HK-2 (cell line): ENCODE results near the gene ZNF470.

Experiments
- DNase-seq: peaks from one replicate; pipeline ENCODE4 v3.0.0-alpha.2; 2018; ENCODE audit not compliant: unreplicated experiment

The ZNF470 gene

GRCh38 chr19:56567274-56568120 lies at the start of gene ZNF470:
TSS of gene ZNF470 (plus strand) at chr19:56567468. CDS start at chr19:56570312, 2,844 bp downstream.
- peak; percentile 97 for DNase-seq

DNA sequence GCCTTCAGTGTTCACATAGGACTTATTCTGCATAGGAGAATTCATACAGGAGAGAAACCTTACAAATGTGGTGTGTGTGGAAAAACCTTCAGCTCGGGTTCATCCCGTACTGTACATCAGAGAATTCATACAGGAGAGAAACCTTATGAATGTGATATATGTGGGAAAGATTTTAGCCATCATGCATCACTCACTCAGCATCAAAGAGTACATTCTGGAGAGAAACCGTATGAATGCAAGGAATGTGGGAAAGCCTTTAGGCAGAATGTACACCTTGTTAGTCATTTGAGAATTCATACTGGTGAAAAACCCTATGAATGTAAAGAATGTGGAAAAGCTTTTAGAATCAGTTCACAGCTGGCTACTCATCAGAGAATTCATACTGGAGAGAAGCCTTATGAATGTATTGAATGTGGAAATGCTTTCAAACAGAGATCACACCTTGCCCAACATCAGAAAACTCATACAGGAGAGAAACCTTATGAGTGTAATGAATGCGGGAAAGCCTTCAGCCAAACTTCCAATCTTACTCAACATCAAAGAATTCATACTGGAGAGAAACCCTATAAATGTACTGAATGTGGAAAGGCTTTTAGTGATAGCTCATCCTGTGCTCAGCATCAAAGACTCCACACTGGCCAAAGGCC lies 41.9 kb upstream of the ZNF470 start:
- DNase-seq, result no peak

DNA sequence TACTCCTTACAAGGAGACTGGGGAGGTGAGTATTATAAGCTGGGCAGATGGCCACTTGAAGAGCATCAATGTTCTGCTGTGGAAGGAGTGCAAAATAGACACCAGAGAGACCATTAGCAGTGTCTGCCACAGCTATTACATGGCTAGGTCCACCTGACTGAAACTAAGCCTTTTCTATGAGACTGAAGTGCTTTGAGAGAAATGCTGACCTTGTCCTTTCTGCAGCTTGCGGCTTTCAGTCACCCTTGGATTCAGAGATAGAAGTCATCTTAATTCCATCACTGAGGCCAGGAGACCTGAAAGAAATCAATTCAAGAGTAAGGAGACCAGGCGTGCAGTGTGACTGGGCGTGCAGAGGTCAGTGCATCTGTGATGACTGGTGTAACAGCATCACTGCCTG lies 29.8 kb upstream of the ZNF470 start:
- DNase-seq, result no peak

DNA sequence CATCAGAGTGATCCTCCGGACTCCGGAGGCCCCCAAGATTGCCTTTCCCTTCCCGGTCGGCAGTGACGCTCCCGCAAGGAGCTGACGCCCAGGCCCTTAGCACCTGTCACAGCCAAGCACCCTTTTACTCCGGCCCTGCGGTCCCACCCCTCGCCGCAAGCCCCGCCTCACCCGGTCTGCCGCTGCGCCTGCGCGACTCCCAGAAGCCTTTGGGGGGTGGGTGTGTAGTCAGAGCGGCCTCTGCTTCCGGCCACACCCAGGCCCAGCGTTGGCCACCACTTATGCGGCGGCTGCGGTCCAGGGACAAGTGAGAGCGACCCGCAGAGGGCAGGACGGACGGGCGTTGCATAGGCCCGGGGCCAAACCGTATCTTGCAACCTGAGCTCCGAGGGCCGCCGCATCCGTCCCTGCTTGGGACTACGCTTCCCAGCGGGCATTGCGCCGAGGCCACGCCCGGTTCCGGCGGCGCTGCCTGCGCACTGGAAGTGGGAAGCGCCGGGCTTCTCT lies 29.0 kb upstream of the ZNF470 start:
- peak; percentile 95 for DNase-seq

DNA sequence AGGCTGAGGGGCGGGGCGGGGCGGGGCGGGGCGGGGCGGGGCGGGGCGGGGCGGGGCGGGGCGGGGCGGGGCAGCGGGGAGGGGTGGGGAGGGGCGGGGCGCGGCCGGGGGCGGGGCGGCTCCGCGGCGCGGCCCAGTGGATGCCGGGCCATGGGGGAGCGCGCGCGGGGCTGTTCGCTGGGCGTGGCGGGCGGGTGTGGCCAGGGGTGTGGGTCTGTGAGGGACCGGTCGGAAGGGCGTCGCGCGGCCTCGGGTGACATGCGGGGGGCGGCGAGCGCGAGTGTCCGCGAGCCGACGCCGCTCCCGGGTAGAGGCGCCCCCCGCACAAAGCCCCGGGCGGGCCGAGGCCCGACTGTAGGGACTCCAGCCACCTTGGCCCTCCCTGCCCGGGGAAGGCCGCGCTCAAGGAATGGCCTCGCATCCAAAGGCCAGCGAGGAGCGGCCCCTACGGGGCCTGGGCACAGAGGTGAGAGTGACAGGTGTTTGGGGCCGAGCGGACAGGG lies 28.5 kb upstream of the ZNF470 start, which contains the start of gene ZFP28:
Gene ZFP28 (plus strand): TSS at position 188 of the 503 bp plus-strand sequence. CDS start 71 bp downstream, at position 259.
- DNase-seq, result peak; percentile 90

DNA sequence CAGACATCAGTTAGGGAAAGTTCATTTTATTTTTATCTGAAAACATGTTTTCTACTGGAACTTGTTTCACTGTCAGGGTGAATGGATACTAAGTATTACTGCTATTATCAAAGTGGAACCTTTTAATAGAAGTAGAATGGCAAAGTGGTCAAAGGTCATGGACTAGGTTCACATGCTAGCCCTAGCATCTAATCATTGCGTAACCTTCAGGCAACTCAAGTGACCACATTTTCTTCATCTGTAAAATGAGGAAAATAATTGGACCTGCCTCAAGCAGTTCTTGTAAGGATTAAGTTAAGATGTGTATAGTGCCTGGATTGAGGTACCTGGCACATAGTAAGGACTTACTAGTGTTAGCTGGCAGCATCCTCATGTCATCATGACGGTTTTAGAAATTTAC lies 23.5 kb upstream of the ZNF470 start:
- DNase-seq, result no peak

DNA sequence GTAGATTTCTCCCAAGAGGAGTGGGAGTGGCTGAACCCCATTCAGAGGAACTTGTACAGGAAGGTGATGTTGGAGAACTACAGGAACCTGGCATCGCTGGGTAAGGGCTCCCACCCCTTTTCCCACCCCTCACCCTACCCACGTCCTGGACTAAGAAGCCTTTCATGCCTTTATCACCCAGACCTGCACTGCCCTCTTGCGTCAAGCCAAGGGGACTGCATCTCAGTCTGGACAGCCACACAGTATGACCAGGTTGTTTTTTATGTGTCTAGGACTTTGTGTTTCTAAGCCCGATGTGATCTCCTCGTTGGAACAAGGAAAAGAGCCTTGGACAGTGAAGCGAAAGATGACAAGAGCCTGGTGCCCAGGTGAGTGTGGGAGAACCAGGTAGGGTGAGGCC lies 19.7 kb upstream of the ZNF470 start:
- DNase-seq, result no peak

DNA sequence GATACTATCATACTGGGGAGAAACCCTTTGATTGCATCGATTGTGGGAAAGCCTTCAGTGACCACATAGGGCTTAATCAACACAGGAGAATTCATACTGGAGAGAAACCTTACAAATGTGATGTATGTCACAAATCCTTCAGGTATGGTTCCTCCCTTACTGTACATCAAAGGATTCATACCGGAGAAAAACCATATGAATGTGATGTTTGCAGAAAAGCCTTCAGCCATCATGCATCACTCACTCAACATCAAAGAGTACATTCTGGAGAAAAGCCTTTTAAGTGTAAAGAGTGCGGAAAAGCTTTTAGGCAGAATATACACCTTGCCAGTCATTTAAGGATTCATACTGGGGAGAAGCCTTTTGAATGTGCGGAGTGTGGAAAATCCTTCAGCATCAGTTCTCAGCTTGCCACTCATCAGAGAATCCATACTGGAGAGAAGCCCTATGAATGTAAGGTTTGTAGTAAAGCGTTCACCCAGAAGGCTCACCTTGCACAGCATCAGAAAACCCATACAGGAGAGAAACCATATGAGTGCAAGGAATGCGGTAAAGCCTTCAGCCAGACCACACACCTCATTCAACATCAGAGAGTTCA lies 12.9 kb upstream of the ZNF470 start:
- DNase-seq, result no peak

DNA sequence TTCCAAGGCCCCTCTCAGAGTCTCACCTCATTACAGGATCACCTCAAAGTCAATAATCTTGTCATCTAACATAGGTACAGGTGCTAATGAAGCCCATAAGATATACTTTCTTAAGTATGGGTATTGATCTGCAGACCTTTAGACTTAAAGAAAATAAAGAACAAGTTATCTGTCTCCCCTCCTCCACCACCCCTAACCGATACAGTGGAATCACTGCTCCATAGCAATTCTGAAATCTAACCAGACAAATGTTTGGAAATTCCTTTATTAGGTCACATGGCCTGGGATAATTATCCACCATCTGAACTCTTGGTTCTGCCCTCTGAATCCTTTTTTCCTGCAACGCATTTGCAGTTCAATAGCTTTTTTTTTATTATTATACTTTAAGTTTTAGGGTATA lies 4.5 kb upstream of the ZNF470 start:
- DNase-seq, result no peak

DNA sequence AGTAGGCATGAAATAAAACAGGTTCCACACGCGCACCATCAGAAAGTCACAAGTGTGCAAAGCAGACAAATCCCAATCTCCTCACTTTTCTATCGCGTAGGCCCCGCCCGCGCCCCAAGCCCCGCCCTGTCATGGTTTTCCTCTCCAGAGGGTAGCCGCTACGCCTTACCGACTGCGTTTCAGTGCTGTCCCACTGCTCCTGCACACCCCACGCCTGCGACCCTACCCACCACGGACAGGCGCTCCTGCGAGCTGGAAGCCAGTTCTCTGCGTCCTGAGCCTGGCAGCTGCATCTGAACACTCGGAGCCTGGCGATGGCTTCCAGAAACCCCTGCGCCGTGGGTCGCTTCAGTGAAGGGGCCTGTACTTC lies 379 bp upstream of the ZNF470 start:
- no peak for DNase-seq

DNA sequence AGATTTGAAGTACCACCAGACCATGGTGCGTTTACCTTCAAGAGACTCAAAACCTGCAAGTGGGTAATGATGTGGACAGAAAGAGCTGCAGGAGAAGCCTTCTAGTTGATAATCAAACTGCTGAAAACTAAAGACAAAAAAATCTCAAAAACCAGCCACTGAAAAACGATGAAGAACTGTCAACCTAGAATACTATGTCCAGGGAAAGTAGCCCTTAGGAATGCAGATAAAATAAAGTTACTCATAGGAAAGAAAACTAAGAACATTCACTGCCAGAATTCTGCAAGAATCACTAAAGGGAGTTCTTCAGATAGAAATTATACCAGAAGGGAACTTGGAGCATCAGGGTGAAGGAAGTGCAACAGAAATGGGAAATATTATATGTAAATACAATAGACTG lies 5.3 kb downstream of the ZNF470 start:
- no peak for DNase-seq

- no peak for DNase-seq
Measured at GRCh38 chr19:56573914-56574313, 6.6 kb downstream of the ZNF470 start.

GRCh38 chr19:56577719-56578602 lies 10.7 kb downstream of the ZNF470 start:
- no peak for DNase-seq

DNA sequence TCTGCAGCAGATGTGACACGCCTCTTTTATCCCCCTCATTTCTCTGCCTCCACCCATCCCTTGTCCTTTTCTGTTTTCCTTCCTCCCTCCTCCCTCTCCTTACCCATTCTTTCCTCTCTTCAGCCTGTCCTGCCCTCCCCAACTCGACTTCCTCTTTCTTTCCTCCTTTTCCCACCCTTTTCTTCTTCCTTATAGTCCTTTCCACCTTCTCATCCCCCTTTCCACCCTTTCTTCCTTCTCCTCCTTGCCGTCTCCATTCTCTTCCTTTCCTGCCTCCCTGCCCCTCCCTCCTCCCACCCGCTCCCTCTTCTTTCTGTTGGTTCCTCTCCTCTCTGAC lies 27.1 kb downstream of the ZNF470 start:
- no peak for DNase-seq

DNA sequence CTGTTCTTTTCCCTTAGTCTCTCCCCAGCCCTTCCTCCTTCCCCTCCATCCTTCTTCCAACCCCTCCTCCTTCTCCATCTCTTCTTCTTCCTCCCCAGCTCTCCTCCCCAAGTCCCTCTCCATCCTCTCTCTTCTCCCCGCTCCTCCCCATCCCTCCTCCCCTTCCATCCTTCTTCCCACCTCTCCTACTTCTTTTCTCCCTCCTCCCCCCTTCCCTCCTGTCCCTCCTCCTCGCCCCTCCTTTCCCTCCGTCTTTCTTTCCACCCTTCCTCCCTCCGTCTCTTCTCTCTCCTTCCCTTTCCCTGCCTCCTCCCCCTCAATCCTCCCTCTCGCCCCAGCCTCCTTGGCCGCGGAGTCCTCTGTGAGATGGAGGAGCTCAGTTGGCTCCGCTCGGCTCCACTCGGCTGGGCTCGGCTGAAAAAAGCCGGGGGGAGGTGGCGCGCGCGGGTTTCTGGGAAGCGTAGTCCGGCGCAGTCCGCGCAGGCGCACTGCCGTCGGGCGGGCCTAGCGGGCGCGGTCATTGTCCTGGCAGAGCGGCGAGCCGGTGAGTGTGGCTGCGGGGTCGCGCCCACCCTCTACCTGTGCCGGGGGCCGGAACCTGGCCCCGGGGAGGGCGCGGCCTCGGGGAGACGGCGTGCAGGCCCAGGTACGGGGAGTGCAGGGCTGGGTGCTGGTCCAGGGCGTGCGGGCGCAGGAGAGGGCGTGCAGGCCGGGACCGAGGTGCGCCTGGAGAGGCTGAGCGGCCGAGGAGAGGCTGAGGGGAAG lies 27.7 kb downstream of the ZNF470 start, which contains the start of gene ZNF71:
Gene ZNF71 (plus strand): TSS at position 520 of the 765 bp plus-strand sequence. CDS start 6,257 bp downstream, outside the sequence.
- DNase-seq, result peak; percentile 95

DNA sequence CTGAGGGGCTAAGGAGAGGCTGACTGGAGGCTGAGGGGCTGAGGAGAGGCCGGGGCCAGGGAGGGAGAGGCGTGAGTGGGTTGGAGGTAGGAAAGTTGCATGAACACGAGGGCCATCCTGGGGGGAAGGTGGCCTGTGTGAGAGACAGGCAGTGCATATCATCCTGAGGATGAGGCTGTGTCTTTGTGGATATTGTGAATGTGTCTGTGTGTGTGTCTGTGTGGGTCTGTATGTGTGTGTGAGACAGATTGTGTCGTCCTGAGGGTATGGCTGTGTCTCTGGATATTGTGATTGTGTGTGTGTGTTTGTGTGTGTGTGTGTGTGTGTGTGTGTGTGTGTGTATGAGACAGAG lies 28.3 kb downstream of the ZNF470 start:
- DNase-seq, result no peak

- DNase-seq, result no peak
Measured at GRCh38 chr19:56596676-56597075, 29.4 kb downstream of the ZNF470 start.

GRCh38 chr19:56597696-56598095 lies 30.4 kb downstream of the ZNF470 start:
- no peak for DNase-seq

GRCh38 chr19:56601375-56601774 lies 34.1 kb downstream of the ZNF470 start:
- DNase-seq, result no peak

DNA sequence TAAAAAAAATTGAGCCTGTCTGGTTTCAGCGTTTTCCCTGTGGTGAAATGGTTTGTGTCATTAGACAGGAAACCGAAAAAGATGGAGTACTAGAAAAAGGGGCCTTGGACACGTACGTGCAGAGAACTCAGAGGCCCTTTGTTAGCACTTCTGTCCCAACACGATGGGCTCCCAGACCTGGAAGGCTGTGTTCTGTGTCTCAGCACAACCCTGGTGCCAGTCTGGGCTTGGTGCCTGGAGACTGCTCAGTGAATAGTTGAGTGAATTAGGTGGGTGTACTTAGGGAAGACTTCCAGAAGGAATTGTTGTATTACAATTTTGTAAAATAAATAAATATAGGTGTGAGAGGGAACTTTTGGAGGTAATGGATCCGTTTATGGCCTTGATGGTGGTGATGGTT lies 36.6 kb downstream of the ZNF470 start:
- no peak for DNase-seq
